ENCODE results near the gene C2orf78.
A peak's percentile ranks its signal among the peaks of the same experiment; 100 is the strongest.
"Not testable (repeated sequence)": the region's sequence is repeated elsewhere in the genome, so short reads cannot be mapped to it uniquely, and the experiment has no call there.

The C2orf78 gene, protein sequence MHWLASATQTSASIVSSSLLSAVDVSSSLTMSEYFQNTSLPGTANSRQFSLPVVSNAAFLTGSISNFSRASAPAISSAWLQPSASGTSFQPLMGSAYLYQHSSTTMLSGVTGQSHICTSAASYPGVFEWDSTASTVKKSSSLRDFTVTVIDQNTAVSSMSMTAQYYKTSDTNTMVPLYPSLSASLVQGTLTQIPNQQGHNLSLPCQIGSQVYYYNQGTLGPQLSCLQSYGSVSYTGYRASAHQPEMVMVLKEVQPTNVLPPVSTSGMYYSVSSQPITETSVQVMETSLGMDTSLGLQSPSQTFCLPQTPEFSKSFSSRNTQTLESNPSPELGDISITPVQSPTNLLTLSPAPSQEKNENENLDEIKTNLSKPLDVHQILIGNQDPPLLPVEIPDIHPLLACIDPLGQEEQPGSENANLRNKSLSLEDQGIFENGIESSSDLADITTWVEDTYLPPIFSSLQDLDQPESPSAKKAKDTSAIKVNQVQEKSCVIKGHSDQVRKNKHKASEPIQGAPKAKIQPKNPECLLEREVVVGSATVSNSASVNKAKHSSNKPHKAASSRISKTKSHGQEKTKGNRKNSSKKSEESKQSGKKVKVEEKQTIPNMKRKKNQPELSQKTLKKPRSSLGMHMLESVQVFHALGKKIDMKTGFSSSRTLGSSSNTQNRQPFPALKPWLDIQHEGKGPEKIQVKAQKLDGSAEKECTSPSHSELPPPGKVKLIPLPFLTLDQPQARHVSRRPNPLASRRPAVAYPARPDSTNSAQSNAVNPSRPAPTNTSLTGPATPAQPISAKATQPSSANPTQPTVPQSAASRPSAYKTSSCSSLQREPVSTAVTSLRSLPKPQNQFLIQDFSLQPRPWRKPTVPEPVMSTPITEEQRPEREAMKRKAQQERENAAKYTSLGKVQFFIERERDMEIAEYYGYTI

DNA sequence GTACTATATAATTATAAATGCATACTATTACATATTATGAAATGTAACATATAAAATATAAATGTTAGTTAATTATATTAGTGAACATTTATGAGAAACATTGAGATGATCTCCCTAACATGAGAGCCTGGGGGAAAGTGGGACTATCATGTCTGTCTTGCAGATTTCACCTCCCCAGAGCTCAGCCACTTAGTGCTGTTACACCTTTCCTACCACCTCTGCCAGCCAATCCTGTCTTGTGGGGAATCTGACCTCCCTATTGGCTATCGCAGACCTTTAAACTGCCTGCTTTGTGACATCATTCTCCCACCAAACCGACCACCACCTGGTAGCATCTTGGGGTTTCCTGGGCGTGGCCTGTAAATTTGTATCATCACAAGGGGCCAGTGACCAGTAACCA is at the start of gene C2orf78:
Gene C2orf78 (plus strand): TSS at position 301 of the 400 bp plus-strand sequence. CDS start 127 bp downstream, outside the sequence.
- DNase-seq (ENCODE audit: extremely low read depth in 1 of 2, low read depth in 1 of 2) = not testable (repeated sequence)

DNA sequence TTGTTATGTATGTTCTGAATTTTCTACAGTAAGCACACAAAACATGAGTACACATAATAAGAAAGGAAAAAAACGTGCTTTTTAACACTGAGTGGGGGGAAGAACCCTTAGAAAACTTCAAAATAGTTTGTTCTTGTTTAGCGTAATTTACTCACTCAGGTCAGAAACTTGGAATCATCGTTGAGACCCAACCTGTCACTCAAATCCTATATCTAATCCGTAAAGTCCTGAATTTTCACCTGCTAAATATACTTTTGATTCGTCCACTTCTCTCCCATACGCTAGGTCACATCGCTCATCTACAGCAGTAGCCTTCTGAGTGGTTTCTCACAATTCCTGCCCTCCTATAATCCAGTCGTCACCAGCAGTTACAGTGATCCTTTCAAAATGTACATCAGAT is 47.6 kb upstream of the C2orf78 start:
- no peak for DNase-seq (ENCODE audit: extremely low read depth in 1 of 2, low read depth in 1 of 2)

DNA sequence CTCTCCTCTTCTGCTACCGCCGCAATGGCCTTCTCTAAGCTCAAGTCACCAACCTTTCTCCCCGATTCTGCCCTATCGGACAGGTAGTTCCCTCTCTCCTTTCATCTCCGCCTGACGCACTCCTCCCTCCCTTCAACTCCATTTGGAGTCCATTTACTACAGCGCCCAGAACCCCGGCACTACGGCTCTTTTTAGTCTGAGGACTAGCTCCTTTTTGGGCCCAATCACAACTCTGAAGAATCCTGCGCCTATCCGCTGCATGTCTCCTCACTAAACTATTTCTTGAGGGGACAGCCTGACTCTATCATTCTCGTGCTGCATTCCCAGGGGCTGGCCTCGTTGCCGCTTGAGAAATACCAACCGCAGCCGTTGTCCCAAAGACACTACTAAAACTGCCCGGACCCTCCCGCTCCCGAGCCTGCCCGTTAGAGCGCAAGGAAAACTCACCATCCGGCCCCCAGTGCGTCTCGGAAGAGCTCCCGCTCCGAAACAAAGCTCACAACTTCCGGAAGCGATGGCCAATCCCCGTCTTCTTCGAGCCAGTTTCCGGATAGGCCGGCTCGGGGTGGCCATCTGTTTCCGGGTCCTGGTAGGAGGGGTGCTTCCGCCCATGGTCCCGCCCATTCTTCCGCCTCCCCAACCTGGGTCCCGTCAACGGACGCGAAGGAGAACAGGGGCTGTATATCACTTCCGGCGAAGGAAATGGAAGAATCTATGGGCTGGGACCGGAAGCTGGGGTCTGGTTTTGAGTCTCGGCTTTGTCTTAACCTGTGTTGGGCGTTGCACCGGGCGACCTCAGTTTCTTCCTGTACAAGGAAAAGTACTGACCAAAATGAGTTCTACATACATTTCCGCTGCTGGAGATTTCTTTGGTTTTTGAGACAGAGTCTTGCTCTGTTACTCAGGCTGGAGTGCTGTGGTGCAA is 46.9 kb upstream of the C2orf78 start, which contains the start of gene TPRKB:
Gene TPRKB (minus strand): TSS at position 491 of the 925 bp plus-strand sequence. CDS start 2,776 bp downstream, outside the sequence.
- peak; percentile 88 to 89 for DNase-seq (ENCODE audit: extremely low read depth in 1 of 2, low read depth in 1 of 2)

DNA sequence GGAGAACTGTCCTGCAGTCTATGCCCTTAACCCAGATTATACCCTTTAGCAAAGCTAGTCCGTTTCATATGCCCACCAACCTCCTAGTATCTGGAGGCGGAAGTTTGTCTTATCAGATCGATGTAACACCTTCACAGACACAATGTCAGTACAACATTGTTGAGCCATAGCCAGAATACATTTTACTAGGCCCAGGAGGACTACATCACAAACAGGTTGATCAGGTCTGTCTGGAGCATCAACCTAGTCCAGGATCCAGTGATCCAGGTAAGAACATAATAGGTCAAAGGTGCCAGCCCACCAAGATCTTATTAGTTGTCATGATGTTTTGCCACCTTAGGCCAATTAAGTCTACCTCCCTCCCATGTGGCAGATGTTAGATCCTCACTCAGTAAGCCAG is 44.9 kb upstream of the C2orf78 start:
- DNase-seq (ENCODE audit: extremely low read depth in 1 of 2, low read depth in 1 of 2) = no peak

DNA sequence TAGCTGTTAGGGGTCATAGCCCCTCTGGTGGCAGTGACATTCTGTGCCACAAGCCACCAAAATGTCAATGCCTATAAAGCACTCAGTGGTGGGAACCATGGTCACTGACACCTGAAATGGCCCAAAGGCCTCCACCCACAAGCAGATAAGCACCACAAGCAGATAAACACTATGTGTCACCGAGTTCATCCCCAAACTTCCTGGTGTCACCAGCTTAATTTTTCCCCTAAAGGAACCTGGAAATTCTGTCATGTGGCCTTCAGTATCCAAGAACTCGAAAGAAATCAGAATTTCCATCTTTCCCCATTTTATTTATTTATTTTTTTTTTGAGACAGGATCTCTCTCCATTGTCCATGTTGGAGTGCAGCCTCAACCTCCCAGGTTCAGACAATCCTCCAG is 43.2 kb upstream of the C2orf78 start:
- DNase-seq (ENCODE audit: extremely low read depth in 1 of 2, low read depth in 1 of 2) = no peak

DNA sequence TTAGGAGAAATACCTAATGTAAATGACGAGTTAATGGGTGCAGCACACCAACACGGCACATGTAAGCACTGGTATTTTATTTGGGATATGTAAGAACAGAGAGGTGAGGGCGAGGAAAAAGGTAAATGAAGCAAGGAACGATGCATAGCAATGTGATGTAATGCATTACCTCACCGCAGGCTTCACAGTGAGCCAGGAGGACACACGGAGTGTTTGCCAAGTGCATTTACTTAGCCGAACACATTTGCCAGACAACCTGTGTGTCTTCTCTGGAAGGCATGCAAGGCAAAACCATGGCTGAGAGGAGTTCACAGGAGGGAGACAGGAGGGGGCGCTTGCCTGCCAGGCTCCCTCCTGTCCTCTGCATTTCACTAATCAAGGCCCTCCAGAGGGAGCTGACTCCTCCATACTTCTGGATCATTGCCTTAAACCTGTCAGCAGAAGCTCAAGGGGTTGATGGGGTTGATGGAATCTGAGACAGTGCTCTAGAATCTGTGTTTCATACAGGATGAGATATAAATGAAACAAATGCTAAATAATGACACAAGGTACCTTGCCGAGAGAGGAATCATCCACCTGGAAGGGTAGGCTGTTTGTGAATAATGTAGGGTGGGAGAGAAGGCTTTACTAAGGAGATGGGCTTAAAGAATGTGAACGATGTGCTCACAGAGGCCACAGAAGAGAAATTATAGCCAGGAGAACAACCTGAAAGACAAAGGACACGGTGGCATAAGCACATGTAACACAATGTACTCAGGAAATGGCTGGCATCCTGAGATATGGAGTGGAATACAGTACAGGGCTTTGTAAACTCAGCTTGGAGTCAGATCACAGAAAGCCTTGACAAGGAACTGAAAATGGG is 37.7 kb upstream of the C2orf78 start:
- DNase-seq (ENCODE audit: extremely low read depth in 1 of 2, low read depth in 1 of 2) = no peak

DNA sequence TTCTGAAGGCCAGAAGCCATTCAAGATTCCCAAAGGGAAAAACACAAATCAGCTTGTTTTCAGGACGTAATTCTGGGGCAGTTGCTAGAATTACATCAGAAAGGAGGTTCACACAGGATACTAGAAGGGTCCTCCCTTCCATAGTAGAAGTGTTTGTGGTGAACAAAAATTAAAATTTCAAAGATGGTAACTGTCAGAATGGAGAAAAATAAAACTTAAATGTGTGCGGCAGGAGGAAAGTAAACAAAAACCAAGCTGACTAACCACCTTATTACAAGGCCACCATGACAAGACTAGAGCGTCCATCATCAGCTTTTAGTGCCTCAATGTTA is 37.1 kb upstream of the C2orf78 start:
- DNase-seq (ENCODE audit: extremely low read depth in 1 of 2, low read depth in 1 of 2) = no peak

DNA sequence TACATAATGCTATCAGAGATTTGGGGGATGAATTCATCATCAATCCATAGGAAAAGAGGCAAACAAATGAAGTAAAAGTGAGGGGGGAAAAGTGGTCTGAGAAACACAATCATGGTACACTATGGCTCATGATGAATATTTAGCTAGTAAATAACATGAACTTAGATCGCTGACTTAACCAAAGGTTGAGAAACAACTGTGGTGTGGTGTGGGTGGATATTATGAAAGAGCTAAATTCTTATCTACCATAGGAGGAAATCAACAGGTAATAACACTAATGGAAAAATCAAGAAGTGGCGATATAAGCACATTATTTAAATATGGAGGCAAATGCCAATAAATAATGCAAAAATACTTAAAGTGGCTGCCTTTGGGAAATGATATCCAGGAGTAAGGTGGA is 34.7 kb upstream of the C2orf78 start:
- DNase-seq (ENCODE audit: extremely low read depth in 1 of 2, low read depth in 1 of 2) = no peak

DNA sequence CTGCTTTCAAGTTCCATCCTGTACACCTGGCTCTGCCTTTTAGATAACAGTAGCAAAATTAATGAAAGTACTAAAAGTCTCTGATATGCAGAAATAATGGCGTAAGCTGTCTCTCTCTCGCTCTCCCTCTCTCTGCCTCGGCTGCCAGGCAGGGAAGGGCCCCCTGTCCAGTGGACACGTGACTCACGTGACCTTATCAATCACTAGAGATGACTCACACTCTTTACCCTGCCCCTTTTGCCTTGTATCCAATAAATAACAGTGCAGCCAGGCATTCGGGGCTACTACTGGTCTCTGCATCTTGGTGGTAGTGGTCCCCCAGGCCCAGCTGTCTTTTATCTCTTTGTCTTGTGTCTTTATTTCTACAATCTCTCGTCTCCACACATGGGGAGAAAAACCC is 29.7 kb upstream of the C2orf78 start:
- not testable (repeated sequence) for DNase-seq (ENCODE audit: extremely low read depth in 1 of 2, low read depth in 1 of 2)

DNA sequence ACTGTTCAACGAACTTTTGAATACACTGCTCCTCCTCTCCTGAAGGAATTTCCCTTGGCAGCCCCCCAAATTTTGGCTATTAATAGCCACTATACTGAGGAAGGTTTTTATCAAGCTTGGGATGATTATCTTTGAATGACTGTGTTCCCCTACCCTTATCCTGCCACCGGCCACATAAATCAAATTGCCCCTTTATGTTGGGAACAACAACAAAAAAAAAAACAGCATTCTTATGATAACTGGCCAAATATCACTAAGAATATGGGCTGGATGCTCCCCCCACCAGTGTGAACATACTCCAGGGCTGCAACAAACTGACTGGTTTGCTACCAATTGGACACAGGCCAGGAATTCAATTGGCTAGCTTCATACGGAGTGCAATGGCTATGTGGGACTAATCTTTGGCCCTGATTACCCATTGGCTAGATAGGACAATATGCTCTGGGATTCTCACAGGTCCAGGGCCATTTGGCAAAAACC is 24.7 kb upstream of the C2orf78 start:
- DNase-seq (ENCODE audit: extremely low read depth in 1 of 2, low read depth in 1 of 2) = no peak

DNA sequence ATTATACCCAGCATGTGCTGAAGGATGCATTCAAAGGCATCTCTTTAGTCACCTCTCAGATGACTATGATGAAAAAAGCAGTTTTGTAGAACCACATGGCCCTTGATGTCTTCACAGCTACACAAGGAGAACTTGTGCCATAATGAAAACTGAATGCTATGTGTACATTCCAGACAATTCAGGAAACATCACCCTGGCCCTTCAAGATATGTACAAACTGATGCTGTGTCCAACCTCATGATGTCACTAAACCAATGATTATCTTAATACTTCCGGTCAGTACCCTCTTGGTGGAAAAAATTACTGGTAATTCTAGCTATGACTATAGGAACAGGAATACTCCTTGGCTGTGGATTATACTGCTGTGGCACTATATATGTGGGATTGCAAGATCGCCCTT is 24.1 kb upstream of the C2orf78 start:
- DNase-seq (ENCODE audit: extremely low read depth in 1 of 2, low read depth in 1 of 2) = no peak

DNA sequence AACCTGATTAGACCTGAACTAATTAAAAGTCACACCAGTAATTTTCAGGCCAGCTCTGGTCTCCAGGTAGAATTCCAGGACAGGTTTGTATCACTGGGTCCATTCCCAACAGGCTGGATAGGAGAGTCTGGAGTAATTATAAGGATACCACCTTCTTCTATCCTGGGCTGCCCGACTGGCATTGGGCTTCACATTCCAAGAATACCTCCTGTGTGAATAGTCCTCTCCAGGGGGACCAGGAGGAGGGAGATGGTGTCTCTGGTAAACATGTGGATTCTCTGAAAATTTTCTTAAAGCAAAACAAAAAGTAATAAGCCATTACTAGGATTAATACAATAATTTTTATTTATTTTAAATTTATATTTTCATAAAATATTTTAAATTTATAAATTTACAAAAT is 21.4 kb upstream of the C2orf78 start:
- no peak for DNase-seq (ENCODE audit: extremely low read depth in 1 of 2, low read depth in 1 of 2)

DNA sequence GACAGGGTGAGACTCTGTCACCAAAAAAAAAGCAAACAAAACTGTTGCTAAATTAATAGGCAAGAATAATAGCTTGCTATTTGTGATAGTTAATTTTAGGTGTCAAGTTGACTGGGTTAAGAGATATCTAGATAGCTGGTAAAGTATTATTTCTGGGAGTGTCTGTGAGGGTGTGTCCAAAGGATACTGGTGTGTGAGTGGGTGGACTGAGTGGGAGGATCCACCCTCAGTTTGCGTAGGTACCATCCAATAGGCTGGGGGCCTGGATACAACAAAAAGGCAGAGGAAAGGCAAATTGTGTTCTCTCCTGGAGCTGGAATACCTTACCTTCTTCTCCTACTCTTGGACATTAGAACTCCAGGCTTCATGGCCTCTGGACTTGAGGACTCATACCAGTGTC is 19.0 kb upstream of the C2orf78 start:
- DNase-seq (ENCODE audit: extremely low read depth in 1 of 2, low read depth in 1 of 2) = no peak

DNA sequence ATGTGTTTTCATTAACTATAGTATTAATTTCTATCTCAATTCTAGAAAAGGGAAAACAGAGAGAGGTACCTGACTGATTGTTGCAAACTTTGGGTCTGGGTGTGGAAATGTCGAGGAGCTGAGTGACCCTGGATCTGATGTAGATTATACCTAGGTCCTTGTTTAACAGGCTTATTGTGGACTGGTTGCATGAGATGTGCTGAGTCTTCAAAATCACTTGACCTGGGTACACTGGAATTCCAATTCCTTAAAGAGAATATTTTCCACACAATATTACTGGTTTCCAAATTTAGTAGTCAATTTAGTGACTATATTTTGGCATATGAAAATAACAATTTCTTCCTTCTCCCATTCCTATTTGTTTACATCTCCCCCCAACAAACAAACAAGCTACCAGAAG is 17.6 kb upstream of the C2orf78 start:
- DNase-seq (ENCODE audit: extremely low read depth in 1 of 2, low read depth in 1 of 2) = no peak

DNA sequence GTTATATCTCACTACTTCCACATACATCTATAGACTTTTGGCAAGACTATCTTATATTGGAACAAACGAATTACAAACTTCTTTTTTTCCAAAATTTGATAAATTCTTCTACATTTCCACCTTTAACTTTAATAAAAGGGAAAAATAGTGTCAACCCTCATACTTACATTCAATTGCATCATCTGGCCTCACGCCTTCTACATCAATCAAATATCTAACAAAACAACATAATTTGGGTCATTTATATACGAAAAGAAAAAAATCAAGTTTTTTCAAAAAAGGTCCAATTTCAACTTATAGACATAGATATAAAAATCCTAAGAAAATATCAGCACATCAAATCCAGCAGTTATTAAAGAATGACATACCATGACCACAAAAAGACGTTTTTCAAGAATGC is 17.0 kb upstream of the C2orf78 start:
- DNase-seq (ENCODE audit: extremely low read depth in 1 of 2, low read depth in 1 of 2) = no peak

DNA sequence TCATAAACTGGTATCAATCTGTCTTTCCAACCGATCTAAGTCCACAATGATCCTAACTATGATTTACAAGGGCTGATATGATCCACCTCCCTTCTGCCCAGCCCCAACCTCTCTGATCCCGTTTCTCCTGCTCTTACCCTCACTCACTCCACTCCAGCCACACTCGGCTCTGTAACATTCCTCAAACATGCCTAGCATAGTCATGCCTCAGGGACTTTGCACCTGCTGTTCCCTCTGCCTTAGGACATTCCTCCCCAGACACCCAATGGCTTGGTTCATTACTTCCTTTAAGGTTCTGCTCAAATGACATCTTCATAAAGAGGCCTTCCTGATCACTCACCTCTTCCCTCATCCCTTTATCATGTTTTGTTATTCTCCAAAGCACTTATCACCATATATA is 13.3 kb upstream of the C2orf78 start:
- no peak for DNase-seq (ENCODE audit: extremely low read depth in 1 of 2, low read depth in 1 of 2)

DNA sequence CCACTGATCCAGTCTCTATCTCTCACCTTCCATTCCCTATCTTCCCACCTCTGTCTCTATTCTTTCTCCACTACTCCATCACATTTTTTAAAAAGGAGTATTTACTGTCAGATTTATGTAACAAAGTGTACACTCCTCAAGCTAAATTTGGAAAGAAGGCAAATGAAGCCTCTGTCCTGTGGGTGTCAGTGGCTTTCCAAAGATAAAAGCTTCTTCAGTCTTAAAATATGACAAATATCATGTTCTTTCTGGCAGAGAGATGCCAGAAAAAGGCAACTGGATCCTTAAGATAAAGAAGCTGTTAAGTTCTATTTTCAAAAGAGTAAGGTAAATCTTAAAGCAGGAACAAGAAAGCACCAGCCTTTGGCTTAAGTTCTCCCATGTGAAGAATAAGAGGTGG is 11.2 kb upstream of the C2orf78 start:
- DNase-seq (ENCODE audit: extremely low read depth in 1 of 2, low read depth in 1 of 2) = no peak

DNA sequence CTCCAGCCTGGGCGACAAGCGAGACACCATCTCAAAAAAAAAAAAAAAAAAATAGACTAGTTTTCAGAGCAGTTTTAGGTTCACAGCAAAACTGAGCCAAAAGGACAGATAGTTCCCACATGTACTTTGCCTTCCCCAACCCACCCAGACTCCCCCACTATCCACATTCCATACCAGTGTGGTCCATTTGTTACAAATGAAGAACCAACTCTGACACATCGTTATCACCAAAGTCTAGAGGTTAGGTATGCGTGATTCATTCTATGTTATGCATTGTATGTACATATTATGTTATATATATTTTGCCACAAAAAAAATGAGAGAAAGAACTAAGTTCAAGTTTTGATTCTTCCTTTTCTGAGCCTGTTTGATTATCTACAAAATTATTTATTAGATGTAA is 7.6 kb upstream of the C2orf78 start:
- DNase-seq (ENCODE audit: extremely low read depth in 1 of 2, low read depth in 1 of 2) = no peak

DNA sequence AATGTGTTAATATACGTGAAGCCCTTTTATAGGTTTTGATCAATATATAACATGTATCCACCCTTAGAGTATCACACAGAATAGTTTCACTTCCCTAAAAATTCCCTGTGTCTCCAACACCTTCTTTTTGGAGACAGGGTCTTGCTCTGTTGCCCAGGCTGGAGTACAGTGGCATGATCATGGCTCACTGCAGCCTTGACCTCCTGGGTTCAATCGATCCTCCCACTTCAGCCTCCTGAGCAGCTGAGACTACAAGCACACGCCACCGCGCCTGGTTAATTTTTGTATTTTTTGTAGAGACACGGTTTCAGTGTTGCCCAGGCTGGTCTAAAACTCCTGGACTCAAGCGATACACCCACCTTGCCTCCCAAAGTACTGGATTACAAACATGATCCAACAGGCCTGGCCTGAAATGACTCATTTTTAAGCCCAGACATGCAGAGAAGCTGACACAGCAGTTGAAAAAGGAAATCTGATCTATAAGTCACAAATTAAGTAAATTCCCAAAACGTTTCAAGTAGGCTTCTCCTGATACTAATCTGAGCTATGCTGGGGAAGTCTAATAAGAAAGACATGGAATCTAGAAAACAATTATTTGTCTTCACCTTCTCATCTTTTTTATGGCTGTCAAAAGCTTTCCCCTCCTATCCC is 7.0 kb upstream of the C2orf78 start:
- DNase-seq (ENCODE audit: extremely low read depth in 1 of 2, low read depth in 1 of 2) = no peak
